Stimulated activated CD4-positive, alpha-beta T cell treated with anti-CD3 and anti-CD28 coated beads, Interleukin-2, amount 100 ng/mL, for 24 hours (primary cell): ENCODE measurements around the gene NT5C2.
"Not testable (repeated sequence)": the region's sequence is repeated elsewhere in the genome, so short reads cannot be mapped to it uniquely, and the experiment has no call there.

ENCODE experiments used
- DNase-seq, 2 donors: peaks; one replicate each; pipeline ENCODE4 v3.0.0-alpha.2; 2020

NT5C2 gene

DNA sequence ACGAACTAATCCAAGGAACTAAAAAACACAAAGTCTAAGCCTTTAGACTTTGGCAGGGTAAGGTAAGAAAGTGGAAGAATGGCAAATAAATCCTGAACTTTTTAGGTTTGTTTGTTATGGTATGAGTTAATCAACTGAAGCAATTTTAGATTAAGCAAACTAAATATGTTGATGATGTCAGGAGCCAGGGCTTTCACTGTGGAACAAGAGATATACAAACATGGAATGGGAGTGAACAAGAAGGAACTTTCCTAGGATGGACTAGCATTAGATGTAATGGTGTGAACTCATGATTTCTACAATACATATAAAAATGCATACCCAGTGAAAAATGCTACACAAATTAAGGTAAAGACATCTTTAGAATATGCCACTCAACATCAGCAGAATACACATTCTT lies 35.8 kb downstream of the NT5C2 start:
- DNase-seq, result no peak

- DNase-seq, result no peak
Measured at GRCh38 chr10:103155471-103156085, 37.5 kb downstream of the NT5C2 start.

DNA sequence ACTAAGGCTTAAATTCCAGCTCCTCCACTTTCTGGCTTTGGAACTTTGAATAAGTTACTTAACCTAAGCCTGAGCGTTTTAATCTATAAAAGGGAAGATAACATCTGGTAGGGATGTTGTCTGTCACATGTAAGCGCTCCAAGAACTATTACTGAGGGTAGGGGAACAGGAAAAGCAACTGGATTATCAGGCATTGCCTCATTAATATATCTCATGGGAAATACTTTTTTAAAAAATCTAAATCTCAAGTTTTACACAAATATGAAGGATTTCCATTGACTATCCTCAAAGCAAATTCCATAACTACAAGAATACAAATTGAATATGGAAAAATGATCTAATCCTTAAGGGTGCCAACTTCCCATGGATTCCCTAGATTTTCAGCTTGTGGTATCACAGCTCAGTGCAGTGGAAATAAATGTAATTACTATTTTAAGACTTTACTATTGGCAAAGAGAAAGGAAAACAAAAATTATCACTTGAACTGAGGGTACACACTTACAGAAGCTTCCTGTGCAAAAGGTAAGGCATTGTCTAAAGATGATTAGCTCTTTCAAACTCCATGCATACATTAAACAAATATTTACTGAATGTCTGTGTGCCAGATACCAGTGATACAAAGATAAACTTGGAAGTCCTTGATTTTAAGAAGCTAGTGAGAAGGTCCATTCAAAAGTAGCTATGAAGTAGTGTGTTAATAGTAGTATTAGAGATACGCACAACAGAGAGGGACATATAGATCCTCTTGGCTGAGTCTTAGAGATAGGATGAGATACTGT lies 38.4 kb downstream of the NT5C2 start:
- no peak for DNase-seq

GRCh38 chr10:103153302-103154197 lies 39.5 kb downstream of the NT5C2 start:
- no peak for DNase-seq

GRCh38 chr10:103149991-103150622 lies 43.0 kb downstream of the NT5C2 start:
- DNase-seq, result no peak

GRCh38 chr10:103147645-103148044 lies 45.4 kb downstream of the NT5C2 start:
- DNase-seq, result no peak

DNA sequence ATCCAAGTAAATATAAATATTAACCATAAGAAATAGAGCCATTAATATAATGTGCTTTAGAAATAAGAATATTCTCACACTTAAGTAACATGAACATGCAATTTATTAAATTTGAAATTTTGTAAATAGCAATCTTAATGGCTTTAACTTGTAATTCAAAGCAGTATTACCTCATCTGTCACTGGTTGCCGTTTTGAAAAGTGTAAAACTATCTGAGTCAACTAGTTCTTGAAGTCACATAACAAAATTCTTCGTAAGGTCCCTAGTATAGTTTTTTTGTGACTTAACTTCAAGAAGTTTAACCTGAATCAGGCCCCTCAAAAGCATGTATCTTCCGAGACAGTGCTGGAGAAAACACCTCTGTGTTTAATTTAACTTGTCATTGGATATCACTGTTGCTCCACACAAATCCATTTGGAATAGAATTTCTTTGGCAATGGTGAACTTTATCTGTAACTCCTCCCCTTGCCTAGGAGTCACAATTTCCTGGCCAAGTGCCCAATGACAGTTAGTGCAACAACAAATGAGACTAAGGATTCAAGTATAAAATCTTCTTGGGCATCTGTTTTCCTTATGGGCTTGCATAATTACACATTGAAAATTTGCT lies 47.1 kb downstream of the NT5C2 start:
- peak in 1 of 2 donors; percentile 25 for DNase-seq

- DNase-seq, result no peak
Measured at GRCh38 chr10:103145046-103145445, 48.0 kb downstream of the NT5C2 start.

DNA sequence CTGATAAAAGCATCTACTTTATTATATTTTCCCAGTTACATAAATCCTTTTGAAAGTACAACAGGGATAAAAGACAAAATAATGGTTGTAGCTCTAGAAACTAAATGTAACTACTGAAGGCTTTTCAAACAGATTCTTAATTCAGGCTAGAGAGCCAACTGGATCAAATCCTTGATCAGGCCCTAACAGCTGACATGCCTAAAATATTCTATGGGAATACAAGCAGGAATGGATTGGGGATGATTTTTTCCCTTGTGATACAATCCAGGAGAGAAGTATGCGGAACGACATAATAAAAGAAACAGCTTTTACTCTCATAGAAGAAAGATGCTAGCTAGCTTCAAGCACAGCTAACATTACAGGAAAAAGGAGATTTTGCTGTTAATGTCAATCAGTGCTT lies 49.0 kb downstream of the NT5C2 start:
- DNase-seq, result no peak

GRCh38 chr10:103143641-103144040 lies 49.4 kb downstream of the NT5C2 start:
- DNase-seq, result not testable (repeated sequence)

GRCh38 chr10:103141950-103142349 lies 51.1 kb downstream of the NT5C2 start:
- DNase-seq, result no peak

GRCh38 chr10:103140469-103140868 lies 52.6 kb downstream of the NT5C2 start:
- DNase-seq, result no peak

DNA sequence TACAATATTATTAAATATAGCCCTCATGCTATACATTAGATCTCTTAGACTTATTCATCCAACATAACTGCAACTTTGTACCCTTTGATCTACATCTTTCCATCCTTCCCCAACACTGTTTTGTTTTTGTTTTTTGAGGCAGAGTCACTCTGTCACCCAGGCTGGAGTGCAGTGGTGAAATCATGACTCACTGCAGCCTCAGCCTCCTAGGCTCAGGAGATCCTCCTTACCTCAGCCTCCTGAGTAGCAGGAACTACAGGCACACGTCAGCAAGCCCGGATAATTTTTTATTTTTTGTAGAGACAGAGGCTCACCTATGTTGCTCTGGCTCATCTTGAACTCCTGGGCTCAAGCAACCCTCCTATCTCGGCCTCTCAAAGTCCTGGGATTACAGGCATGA lies 53.3 kb downstream of the NT5C2 start:
- DNase-seq, result no peak

- DNase-seq, result peak; percentile 35
Measured at GRCh38 chr10:103135168-103135567, 57.9 kb downstream of the NT5C2 start.

- no peak for DNase-seq
Measured at GRCh38 chr10:103130910-103131309, 62.2 kb downstream of the NT5C2 start.

GRCh38 chr10:103130180-103130579 lies 62.9 kb downstream of the NT5C2 start:
- DNase-seq, result not testable (repeated sequence)

GRCh38 chr10:103127241-103127640 lies 65.8 kb downstream of the NT5C2 start:
- no peak for DNase-seq

DNA sequence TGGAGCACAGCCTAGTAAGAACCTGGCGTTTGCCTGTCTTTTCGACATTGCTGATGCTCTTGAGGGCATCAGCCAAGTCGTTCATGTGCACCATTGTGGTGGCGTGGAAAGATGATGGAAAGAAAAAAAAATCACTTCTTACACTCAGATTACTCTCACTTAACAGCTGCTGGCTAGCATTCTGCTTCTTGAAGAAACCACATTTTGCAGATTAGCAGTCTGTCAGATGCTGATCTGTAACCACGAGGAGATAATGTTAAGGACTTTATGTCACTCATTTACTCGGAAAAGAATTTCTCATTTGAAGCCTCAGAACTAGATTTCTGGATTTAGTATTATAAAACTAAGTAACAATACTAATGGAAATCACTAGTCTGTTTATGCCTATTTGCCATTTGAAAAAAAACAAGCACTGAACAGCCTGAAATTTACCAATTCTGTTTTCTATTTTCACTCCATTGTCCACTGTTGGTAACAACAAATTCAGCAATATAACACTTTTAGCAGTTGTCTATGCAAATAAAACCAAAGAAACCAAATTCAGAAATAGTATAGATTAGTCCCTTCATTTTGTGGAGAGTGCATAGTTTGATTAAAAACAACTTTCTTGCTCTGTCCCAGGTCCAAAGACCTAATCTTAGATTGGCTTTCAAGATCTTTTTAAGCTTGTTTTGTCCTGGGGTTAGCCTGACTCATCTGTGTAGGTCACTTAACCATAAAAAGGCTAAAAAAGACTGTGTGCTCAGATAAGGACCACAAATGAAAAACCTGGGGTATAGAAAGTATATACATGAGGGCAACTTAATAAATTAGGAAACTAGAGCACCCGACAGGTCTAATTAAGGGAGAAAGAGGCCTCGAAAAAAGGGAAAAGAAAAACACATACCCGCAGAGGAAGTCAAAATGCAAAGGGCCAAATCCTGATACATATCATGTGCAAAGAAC lies 67.5 kb downstream of the NT5C2 start:
- DNase-seq, result no peak

DNA sequence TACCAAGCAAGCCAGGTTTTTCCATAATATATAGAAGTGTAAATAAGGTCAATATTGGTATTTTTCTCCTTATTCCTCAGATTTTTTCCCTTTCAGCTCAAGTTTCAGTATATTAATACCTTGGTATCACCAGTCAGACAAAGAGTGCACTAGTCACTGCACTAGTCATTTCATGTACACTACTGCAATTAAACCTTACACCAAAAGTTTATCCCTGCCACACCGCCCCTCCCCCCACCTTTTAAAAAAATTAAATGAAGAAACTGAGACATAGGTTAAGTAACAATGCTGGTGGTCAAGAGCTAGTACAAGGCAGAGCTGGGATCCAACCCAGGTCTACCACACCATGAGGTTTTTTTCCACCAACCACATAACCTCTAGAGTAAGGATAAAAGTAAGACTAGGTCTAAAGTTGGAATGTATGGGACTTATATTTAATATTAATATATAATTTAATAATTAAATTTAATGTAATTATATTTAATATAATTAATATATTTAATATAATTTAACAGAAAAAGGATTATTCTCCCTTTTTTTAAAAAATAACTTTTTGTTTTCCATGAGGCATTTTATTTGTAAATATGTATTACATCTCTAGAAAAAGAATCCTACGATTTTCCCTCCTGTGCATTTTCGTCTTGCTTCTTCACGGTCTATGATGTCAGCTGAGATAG lies 68.5 kb downstream of the NT5C2 start:
- DNase-seq, result no peak

GRCh38 chr10:103123282-103124024 lies 69.6 kb downstream of the NT5C2 start:
- no peak for DNase-seq
